Measurements from ENCODE around the gene CACNA1C.
"Not testable (repeated sequence)": the region's sequence is repeated elsewhere in the genome, so short reads cannot be mapped to it uniquely, and the experiment has no call there.

CACNA1C gene

DNA sequence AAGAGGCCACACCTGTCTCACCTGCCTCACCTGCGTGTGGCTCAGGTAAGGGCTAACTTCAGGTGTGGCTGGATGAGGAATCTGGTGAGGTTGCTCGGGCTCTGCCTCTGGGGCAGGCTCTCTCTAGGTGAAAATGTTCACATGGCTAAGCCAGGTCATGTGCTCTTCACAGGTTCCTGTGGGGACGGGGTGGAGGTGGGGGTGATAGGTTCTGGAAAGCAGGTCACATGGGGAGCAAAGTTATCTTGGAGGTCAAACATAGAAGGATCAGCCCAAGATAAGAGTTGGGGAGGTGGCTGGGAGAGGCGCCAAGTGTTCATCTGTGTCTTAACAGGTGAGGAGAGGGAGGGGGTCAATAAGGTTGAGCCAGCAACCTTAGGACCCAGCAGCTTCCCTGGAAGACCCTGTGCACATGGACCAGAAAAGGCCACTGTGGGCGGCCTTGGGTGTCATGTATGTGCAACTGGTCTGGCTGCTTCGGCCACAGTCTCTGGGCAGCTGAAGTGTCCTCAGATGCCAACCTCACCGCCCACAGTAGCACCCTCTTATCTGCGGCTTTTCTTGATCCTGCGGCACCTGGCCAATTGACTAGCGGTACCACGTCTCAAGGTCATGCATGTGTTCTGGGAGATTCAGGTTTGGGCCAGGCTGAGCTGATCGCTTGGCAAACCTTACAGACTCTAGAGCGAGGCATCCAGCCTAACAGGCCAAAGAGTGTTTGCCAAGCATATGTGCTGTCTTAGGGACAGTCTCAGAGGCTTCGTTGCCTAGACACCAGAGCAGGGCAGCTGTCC lies 60.5 kb downstream of the CACNA1C start:
- DNase-seq = no peak

DNA sequence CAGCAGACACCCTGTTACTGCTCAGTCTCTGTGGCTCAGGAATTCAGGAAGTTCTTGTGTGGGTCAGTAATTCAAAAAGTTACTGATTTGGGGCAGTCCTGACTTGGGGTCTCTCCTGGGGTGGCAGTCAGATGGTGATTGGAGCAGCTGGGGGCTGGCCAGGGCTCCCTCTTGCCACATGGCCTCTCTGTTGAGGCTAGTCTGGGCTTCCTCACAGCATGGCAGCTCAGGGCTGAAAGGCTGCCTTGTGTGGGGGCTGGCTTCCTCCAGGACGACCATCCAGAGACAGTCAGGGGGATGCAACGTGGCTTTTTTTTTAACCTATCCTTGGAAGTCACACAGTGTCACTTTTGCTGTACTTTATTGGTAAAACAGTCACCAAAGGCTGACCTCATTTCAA lies 61.3 kb downstream of the CACNA1C start:
- DNase-seq = no peak

DNA sequence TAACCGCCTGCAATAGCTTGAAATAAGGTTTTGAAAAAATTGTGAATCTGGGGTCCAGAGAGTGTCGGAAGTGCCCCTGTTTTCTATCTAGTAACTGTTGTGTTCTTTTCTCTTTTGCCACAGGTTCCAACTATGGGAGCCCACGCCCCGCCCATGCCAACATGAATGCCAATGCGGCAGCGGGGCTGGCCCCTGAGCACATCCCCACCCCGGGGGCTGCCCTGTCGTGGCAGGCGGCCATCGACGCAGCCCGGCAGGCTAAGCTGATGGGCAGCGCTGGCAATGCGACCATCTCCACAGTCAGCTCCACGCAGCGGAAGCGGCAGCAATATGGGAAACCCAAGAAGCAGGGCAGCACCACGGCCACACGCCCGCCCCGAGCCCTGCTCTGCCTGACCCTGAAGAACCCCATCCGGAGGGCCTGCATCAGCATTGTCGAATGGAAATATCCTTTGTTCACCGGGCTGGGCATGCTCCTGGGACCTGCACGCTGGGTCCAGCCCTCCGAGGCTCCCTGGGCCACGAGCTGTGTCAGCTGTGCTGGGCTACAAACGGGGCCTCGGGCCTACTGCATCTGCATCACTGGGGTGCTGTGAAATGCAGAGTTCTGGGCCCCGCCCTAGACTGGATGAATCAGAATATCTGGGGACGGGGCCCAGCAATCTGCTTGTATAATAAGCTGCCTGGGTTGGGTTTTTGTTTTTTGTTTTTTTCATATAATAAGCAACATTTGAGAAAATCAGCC lies 62.5 kb downstream of the CACNA1C start:
- DNase-seq = no peak

DNA sequence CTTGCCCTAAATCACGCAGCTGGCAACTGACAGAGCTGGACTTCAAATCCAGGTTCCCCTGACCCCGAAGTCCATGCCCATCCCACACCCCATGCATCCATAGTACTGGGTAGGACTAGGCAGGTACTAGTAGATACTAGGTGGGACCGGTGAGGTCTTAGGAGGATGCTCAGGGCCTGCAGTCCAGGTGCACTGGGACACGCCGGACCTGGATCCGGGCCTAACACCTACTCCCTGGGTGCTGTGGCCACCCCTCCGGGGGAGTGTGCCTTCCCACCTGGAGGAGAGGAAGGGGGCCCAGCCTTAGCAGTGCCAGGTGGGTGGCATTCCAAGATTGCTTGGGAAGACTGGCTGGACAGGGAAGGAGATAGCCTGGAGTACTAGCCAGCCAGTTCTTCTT lies 64.8 kb downstream of the CACNA1C start:
- DNase-seq = no peak

DNA sequence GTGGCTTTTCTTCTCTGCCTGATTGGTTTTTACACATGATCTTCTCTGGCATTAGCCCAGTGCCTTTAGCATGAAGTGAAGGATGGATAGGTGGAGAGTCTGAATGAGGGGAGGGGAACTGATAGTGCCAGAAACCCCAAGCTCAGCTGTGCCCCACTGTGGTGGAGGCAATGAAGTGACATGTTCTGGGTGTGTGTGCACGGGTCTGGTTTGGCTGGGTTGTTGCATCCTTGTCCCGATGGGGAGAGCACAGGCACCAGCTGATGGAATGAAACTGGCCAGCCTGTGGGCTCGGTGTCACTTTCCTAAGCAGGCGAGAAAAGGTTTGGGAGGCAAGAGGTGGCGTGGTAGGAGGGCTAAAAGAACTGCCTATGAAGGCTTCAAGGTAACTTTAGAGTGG lies 65.3 kb downstream of the CACNA1C start:
- DNase-seq = no peak

DNA sequence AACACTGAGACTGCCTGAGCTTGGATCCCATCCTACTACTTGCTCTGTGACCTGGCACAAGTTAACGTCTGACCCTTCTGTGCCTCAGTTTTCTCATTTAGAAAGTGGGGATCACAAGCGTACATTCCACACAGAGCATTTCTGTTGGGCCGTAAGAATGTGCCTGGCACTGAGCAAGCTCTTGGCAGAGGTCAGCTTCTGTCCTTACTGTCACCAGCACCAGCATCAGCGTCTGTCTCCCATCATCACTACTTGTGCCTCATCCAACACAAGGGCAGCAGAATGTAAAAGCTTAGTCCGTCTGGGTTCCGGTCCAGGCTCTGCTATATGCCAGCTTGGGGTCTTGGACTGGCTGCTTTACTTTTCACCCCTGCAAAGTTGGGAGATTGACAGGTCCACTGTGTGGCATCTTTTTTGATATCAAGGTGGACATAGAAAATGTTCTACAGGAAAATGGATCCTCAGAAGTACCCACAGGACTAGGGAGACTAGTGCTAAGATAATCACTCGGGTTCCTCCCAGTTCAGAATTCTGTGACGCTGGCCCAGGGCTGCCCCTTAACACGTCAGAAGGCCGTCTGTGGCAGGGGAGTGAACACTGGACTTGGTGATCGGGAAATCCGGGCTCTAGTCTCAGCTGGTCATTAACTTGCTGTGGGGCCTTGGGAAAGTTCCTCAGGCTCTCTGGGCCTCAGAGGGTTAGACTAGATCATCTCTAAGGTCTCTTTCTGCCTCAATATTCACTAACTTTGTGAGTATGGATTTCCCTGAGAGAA lies 65.9 kb downstream of the CACNA1C start:
- DNase-seq = no peak

DNA sequence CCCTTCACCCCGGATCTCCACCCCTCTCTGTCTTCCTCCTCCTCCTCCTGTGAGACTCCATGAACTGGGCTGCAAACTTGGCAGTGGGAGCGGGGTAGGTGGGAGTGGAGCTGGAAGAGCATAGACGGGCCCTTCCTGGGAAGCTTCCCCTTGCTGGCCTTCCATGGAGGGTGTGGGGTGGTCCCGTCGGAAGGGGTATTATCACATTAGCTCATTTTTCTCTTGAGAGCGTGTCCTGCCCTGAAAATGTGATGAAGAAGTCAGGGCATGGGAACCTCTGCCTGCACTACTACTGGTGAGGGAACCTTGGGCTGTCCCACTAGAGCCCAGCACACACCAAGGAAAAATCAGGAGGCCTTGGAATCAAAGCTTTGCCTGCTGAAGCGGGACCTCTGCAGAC lies 66.5 kb downstream of the CACNA1C start:
- DNase-seq = no peak

DNA sequence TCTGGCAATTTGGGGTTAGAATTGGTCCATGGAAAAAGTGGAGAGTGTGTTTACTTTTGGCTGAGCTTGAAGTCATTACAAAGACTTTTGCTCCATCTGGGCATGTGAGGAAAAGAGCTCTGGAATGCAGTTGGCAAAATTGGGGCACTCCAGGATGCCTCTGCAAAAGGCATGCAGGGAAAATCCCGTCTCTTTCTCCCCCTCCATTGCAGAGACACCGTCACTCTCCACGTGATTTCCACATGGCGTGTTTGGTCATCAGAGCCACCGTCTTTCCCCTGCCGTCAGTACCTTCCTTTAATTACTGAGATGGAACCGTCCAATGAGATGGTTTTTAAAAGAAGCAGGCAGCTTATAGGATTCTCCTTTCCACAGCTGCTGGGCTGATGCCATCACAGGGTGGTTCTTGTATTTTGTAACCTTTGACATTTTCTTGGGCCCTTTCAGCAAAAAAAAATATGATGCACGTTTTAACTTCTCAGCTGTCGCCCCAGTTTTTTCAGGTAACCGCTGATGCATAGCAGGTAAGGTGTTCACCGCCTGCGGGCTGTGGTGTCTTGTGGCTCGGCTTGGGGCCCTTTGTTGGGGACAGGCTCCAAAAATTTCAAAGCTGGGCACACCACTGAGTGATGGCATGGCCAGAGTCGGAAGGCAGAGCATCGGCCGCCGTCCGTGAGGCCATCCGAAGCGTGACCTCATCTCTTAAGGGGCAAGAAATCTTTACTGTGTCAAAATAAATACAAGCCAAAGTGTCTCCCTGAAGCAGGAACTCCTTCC lies 68.4 kb downstream of the CACNA1C start:
- no peak for DNase-seq

DNA sequence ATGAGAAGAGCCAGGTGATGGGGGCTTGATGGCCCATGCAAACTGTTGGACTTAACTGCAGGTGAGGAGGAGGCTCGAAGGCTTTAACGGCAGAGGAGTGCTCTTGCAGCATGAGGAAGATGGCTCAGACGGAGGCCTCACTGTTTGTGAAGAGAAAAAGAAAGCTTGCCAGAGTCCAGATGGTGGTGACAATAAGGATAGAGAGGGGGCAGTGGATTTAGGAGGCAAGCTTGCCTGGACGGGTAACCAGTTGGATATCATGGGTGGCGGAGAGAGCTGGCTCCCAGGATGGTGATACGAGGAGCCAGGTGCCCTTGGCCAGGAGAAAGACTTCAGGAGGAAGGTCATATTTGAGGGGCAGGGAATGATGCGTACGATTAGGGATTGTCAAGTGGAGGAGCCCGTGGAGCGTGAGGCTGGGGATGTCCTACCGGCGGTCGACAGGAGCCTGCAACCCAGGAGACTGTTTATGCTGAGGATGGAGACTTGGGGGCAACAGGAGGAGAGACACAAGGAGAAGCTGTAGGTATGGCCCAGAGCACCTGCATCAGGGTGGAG lies 71.8 kb downstream of the CACNA1C start:
- no peak for DNase-seq

DNA sequence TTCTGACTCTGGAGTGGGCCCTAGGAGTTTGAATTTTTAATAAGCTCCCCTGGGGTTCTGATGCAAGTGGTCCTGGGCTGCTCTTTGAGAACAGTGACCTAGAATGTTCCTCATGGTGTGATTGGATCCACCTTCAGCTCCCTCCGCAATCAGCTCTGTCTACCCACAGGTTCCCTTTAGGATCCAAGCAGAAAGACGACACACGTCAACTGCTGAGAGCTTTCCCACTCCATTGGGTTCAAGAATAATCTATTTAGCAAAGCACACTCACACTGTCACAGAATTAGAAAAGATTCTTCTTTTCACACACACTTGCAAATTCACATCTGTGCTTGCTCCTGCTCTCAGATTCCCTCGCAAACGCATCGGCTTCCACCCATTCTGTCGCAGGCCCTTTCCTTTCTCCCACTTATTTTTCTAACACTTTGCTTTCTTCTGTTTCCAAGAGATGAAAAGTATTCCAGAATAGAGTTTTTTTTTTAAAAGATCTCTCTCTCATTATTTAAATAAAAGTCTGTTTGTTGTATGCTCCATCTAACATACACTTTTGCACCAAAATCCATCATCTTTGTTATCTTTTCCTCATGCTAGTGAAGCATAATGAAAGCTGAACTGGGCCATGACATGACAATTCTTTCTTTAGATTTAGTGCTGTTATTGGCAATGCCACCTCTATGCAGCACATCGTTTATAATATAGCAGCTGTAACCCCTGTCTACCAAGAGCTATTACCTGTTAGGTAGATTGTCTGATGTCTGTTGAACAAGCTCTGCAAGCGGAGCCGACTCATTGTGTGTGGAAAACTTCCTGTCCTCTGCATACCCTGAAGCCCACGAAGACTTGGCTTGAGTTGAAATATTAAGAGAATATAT lies 73.1 kb downstream of the CACNA1C start:
- no peak for DNase-seq

DNA sequence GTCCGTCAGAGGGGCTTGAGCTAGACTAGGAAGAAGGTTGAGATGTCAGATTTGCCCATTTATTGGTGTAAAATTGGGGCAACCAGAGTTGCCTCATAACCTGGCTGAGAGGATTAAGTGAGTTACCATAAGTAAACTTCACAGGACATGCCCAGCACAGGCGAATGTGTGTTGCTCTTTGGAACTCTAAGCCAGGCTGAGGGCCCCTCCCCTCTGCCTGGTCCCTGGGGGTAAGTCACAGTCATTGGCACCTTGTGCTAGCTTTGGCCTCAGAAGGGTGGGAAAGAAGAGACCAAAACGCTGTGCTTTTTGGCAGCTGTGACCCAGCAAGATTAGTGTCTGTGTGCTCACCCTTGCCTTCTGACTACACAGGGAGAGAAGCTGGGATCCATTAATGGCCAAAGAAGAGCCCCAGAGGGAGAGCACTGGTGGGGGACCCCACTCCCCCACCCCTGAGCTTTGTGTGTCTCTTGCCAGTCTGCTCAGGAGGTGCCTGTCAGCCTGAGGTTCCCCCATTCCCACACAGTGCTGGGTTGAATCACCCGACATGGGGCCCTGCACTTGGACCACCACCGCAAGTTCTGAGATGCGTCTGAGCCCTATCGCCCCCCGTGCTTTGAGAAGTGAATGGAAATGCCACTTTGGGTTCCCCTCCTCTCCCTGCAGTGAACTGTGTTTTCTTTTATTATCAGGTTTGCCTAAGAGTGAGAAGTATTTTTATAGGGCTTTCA lies 74.1 kb downstream of the CACNA1C start:
- DNase-seq = no peak

DNA sequence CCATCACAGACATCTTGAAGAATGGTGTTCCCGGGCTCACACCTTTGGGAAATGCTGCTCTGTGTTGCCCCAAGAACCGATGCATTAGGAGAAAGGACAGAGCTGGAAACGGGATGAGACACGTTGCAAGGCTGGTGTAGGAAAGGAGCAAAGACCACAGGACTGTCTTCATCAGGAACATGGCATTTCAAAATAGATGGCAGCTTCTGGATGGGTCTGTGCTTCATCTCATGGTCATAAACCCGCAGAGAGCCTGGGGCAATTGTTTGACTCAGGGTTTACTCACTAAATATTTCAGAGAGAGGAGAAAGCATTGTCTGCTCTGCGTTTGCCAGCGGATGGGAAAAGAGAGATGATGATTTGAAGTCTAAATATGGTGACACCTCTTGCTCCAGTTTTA lies 76.3 kb downstream of the CACNA1C start:
- DNase-seq = no peak

DNA sequence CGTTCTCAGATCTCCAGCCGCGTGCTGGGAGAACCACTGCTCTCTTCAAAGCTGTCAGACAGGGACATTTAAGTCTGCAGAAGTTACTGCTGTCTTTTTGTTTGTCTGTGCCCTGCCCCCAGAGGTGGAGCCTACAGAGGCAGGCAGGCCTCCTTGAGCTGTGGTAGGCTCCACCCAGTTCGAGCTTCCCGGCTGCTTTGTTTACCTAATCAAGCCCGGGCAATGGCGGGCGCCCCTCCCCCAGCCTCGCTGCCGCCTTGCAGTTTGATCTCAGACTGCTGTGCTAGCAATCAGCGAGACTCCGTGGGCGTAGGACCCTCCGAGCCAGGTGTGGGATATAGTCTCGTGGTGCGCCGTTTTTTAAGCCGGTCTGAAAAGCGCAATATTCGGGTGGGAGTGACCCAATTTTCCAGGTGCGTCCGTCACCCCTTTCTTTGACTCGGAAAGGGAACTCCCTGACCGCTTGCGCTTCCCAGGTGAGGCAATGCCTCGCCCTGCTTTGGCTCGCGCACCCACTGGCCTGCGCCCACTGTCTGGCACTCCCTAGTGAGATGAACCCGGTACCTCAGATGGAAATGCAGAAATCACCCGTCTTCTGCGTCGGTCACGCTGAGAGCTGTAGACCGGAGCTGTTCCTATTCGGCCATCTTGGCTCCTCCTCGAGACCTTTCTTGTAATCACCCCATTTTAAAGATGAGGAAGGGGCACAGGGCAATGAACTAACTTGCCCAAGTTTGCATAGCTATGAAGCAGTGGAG lies 83.1 kb downstream of the CACNA1C start:
- DNase-seq = not testable (repeated sequence)

DNA sequence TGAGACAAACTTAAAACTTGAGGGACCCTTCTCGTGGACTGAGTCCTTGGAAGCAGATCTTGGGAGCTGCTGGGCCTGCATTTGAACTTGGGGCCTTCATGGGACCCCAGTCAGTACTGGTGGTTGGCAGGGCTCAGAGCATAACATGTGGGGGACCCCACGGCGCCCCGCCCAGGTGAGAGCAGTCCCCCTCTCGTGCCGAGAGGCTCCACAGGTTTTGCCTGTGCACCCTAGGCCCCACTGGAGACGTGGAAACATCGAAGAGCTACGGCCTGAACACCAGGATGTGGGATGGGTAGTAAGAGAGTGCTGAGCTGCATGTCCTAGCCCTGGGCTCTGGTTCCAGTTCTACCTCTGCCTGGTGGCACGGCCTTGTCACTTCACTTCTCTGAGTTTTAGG lies 84.1 kb downstream of the CACNA1C start:
- DNase-seq = no peak

DNA sequence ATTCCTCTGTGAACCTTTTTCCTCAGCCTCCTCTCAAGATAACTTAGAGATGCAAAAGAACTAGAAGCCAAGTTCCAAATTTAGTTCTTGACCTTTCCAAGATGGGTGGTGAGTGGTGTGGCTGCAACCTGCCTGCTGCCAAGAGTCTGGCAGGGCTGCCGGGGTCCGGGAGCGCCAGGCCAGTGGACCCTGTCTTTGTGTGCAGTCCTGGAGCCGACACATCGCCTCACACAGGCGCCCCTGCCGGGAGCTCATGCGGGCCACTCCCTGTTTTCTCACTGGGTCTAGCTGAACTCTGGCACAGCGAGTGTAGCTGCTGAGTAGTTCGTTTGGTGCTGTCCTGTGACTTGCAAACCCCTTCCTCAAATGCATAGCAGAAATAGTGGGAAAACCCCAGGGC lies 84.9 kb downstream of the CACNA1C start:
- no peak for DNase-seq

DNA sequence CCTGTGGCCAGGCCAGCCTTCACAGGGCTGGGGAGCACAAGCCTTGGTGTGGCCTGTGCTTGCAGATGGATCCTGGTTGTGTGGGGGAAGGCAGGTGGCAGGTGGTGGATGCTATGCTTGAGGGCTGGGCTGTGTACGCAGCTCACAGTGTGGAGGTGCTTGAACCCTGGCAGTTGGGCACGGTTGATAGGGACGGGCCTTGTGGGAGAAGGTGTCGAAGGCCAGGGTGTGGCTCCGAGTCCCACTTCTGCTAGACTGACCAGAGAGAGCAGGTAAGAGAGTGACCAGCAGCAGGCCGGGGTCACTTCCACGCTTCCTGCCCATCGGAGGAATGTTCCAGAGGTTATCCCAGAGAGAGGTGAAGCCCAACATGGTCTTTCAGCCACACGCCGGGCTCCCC lies 85.5 kb downstream of the CACNA1C start:
- no peak for DNase-seq

DNA sequence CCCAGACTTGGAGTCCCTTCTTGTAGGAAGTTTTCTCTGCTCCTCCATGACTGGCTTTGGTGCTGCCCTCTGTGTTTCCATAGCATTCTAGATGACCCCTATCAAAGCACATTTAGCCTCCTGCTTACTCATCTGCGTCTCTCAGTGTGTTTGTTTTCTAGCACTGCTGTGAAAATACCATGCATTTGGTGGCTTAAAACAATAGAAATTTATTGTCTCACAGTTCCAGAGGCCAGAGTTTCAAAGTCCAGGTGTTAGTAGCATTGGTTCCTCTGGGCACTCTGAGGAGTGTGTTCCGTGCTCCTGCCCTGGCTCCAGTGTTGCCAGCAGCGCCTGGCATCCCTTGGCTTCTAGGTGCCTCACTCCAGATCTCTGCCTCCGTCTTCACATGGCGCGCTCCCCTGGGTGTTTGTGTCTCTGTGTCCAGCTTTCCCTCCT lies 86.1 kb downstream of the CACNA1C start:
- no peak for DNase-seq

DNA sequence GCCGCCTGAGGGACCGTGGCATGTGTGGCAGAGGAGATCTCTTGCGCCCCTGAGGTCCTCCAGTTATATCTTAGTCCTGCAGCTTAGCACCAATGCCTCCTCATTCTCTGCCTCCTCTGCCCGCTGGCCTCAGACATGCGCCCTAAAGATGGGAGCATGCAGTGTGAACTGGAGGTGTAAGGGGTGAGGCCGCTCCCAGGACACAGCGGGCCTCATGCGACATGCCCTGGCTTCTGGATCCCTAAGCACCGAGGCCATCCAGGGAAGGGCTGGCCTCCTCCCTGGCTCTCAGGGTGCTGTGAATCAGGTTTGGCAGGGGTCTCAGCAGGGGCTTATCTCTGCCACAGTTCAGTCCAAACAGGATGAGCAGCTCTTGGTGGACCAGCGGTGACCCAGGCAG lies 86.9 kb downstream of the CACNA1C start:
- no peak for DNase-seq

DNA sequence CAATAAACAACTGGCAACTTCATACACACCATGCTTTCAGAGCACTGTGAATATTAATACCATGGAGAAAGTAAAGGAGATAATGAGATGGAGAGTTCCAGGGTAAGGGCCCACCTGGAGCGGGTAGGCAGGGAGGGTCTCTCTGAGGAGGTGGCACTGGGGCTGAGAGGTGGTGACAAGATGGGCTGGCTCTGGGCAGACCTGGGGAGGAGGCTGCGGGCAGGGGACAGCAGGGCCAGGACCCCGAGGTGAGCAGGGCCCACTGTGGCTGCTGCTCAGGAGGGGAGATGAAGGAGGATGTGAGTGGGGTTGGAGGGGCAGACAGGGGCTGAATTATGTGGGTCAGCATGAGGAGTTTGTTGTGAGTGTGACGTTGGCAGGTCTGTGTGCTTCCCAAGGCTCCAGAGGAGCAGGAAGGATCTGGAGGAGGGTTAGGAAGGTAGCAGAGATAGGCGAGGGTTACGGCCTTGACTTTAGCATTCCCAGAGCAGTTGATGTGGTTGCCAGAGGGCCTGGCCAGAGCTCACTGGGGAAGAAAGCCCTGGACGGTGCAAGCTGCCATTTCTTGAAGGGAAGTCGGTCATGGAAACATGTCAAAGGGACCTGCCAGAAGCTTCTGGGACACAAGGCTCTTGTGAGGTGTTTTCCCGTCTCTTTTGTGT lies 88.2 kb downstream of the CACNA1C start:
- no peak for DNase-seq

Measured in activated naive CD4-positive, alpha-beta T cell treated with Interleukin-2 at 50 U/mL for 16 hours (primary cell).